Liver (tissue), 3 donors: ENCODE measurements around the gene PLPPR5.

ENCODE experiments used
- CTCF ChIP-seq: fragments of 150-350 bp; IDR thresholded peaks from 2 replicates; pipeline ENCODE4 v1.5.1; 2017; ENCODE audit warnings: improper control_type of control experiment, low read depth, low read length; ENCODE audit not compliant: missing input control
- JUND ChIP-seq, 2 donors: IDR thresholded peaks; 2 replicates each; pipeline ENCODE4 v1.6.1; 2016; ENCODE audit warnings: antibody characterized with exemption in 2 of 2
- TF ChIP-seq, protein P1 (sequence below): IDR thresholded peaks from 2 replicates; pipeline ENCODE4 v1.6.1; 2016; ENCODE audit warnings: antibody characterized with exemption, mild to moderate bottlenecking
- TF ChIP-seq, protein P2 (sequence below): IDR thresholded peaks from 2 replicates; pipeline ENCODE4 v1.6.1; 2016; ENCODE audit warnings: antibody characterized with exemption
- donor health status: healthy.
- donor health status: healthy.

DNA sequence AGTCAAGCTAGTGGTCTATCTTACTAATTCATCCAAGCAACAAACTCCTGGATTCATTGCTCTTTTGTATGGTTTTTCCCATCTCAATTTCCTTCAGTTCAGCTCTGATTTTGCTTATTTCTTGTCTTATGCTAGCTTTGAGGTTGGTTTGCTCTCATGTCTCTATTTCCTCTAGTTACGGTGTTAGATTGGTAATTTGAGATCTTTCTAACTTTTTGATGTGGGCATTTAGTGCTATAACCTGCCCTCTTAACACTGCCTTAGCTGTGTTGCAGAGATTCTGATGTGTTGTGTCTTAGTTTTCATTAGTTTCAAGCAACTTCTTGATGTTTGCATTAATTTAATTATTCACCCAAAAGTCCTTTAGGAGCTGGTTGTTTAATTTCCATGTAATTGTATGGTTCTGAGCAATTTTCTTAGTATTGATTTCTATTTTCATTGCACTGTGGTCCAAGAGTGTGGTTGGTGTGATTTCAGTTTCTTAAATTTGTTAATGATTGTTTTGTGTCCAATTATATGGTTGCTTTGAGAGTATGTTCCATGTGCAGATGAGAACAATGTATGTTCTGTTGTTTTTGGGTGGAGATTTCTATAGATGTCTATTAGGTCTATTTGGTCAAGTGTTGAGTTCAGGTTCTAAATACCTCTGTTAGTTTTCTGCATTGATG, 154.6 kb downstream of the PLPPR5 start:
- TF ChIP-seq CTCF = no peak
- TF ChIP-seq, protein P1, sequence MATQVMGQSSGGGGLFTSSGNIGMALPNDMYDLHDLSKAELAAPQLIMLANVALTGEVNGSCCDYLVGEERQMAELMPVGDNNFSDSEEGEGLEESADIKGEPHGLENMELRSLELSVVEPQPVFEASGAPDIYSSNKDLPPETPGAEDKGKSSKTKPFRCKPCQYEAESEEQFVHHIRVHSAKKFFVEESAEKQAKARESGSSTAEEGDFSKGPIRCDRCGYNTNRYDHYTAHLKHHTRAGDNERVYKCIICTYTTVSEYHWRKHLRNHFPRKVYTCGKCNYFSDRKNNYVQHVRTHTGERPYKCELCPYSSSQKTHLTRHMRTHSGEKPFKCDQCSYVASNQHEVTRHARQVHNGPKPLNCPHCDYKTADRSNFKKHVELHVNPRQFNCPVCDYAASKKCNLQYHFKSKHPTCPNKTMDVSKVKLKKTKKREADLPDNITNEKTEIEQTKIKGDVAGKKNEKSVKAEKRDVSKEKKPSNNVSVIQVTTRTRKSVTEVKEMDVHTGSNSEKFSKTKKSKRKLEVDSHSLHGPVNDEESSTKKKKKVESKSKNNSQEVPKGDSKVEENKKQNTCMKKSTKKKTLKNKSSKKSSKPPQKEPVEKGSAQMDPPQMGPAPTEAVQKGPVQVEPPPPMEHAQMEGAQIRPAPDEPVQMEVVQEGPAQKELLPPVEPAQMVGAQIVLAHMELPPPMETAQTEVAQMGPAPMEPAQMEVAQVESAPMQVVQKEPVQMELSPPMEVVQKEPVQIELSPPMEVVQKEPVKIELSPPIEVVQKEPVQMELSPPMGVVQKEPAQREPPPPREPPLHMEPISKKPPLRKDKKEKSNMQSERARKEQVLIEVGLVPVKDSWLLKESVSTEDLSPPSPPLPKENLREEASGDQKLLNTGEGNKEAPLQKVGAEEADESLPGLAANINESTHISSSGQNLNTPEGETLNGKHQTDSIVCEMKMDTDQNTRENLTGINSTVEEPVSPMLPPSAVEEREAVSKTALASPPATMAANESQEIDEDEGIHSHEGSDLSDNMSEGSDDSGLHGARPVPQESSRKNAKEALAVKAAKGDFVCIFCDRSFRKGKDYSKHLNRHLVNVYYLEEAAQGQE = no peak
- TF ChIP-seq, protein P2, sequence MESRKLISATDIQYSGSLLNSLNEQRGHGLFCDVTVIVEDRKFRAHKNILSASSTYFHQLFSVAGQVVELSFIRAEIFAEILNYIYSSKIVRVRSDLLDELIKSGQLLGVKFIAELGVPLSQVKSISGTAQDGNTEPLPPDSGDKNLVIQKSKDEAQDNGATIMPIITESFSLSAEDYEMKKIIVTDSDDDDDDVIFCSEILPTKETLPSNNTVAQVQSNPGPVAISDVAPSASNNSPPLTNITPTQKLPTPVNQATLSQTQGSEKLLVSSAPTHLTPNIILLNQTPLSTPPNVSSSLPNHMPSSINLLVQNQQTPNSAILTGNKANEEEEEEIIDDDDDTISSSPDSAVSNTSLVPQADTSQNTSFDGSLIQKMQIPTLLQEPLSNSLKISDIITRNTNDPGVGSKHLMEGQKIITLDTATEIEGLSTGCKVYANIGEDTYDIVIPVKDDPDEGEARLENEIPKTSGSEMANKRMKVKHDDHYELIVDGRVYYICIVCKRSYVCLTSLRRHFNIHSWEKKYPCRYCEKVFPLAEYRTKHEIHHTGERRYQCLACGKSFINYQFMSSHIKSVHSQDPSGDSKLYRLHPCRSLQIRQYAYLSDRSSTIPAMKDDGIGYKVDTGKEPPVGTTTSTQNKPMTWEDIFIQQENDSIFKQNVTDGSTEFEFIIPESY = no peak
- no peak for TF ChIP-seq JUND (IDR thresholded peaks at IDR 0.05)
